Measurements from ENCODE around the gene PORCN.
"Not testable (repeated sequence)": the region's sequence is repeated elsewhere in the genome, so short reads cannot be mapped to it uniquely, and the experiment has no call there.

The PORCN gene

DNA sequence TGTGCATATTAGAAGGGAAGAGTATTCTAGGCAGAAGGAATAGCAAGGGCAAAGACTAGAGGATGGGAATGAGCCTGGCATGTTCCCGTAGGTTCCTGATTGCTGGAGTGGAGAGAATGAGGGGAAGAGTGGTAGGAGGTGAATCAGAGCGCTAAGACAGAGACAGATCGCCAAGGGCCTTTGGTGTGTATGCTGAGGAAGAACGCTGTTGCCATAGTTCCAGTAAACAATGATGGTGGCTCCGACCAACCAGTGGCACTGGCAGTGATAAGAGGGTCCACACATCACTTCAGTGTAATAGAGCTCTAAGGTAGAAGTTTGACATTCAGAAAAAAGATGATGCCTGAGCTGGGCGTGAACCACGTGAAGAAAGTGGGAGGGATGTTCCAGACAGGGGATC is 31.7 kb downstream of the PORCN start:
- DNase-seq (ENCODE audit: low read depth, low spot score), result no peak

DNA sequence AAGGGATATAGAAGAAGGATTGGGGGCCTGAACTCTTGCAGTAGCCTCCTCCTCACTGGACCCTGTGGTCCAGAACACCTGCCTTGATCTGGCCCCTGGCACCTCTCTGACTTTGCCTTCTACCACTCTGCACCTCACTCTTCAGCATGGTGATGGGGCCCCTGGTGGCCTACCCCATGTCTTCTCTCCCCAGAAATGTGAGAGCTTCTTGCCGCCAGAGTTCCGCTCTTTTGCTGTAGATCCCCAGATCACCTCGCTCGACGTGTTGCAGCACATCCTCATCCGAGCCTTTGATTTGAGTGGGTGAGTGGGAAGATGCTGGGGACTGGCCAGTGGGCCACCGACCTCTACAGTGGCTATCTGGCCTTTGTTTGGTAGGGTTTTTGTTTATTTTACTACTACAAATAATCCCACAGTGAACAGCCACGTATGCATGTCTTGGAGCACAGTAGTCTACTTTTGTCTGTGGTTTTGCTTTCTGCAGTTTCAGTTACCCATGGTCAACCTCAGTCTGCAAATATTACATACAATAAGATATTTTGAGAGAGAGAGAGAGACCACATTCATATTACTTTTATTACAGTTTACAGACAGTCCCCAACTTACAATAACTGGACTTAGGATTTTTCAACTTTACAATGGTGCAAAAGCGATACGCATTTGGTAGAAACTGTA is 32.5 kb downstream of the PORCN start:
- DNase-seq (ENCODE audit: low read depth, low spot score), result no peak

DNA sequence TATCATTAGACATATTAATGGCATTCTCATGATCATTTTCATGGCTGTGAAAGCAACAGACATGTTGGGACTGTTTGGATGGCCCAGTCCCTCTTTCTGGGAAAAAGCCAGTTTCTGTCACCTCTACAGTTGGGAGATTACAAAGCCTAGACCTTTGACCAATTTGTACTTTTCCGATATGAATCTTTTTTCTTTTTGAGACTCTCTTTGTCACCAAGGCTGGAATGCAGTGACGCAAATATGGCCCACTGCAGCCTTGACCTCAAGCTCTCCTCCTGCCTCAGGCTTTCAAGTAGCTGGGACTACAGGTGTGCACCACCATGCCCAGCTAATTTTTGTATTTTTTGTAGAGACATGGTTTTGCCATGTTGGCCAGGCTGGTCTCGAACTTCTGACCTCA is 40.1 kb downstream of the PORCN start:
- DNase-seq (ENCODE audit: low read depth, low spot score), result no peak

DNA sequence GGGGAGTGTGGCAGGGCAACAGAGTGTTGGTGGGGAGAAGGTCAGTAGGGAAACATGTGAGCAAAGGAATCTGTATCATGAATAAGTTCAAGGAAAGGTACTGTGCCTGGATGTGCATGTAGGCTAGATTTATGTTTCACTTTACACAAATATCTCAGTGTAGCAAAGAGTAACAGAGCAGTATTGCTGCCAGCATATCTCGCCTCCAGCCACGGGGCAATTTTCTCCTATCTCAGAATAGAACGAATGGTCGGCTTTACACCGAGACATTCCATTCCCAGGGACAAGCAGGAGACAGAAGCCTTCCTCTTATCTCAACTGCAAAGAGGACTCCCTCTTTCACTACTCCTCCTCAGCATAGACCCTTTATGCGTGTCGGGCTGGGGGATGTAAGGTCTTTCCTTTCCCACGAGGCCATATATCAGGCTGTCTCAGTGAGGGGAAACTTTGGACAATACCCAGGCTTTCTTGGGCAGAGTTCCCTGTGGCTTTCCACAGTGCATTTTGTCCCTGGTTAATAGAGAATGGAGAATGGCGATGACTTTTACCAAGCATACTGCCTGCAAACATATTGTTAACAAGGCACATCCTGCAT is 47.0 kb downstream of the PORCN start:
- DNase-seq (ENCODE audit: low read depth, low spot score), result not testable (repeated sequence)

DNA sequence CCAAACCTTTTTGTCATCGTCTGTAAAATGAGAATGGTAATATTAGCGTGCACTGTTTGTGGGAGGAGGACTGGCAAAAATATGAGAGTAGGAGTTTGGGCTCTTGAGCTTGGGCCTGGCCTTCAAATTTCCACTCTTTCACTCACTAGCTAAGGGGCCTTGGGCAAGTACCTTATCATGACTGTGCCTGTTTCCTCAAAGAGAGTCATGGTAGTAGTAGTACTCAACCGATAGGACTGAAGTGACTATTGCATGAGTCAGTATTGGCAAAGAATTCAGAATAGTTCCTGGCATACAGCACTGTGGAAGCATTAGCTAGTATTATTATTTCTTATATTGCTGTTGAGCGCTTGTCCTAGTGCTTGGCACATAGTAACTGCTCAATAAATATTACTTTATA is 49.5 kb downstream of the PORCN start:
- DNase-seq (ENCODE audit: low read depth, low spot score), result no peak

DNA sequence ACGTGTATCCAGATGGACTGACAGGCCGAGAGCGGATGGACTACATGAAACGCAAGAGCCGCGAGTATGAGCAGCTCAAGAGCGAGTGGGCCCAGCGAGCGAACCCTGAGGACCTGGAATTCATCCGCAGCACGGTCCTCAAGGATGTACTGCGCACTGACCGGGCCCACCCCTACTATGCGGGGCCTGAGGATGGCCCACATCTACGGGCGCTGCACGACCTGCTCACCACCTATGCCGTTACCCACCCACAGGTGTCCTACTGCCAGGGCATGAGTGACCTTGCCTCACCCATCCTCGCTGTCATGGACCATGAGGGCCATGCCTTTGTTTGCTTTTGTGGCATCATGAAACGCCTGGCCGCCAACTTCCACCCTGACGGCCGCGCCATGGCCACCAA is 50.8 kb downstream of the PORCN start:
- no peak for DNase-seq (ENCODE audit: low read depth, low spot score)

DNA sequence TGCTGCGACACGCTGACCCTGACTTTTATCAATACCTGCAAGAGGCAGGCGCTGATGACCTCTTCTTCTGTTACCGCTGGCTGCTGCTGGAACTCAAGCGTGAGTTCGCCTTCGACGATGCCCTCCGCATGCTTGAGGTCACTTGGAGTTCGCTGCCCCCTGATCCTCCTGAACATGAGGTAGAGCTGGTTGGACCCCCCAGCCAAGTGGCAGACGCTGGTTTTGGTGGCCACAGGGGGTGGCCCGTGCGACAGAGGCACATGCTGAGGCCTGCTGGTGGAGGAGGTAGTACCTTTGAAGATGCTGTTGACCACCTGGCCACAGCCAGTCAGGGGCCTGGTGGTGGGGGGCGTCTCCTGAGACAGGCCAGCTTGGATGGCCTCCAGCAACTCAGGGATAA is 51.3 kb downstream of the PORCN start:
- DNase-seq (ENCODE audit: low read depth, low spot score), result no peak

DNA sequence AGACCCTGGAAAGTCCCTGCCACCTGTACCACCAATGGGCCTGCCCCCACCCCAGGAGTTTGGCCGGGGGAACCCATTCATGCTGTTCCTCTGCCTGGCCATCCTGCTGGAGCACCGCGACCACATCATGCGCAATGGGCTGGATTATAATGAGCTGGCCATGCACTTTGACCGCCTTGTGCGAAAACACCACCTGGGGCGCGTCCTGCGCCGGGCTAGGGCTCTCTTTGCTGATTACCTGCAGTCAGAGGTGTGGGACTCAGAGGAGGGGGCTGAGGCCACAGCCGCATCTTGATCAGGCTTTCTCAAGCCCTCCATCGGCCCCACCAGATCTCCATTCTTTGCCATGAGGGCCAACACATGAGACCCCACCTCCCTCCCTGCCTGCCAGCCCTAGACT is 51.9 kb downstream of the PORCN start:
- no peak for DNase-seq (ENCODE audit: low read depth, low spot score)

DNA sequence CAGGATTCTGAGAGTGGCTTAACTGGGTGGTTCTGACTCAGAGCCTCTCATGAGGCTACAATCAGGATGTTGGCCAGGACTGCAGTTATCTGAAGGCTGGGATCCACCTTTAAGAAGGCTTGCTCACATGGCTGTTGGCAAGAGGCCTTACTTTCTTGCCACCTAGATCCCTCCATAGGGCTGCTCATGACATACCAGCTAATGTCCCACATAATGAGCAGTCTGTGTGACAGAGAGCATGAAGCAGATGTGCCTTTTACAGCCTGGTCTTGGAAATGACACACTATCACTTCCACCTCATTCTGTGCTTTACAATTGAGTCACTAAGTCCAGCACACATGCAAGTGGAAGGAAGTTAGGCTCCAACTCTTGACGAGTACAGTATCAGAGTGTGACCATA is 61.2 kb downstream of the PORCN start:
- no peak for DNase-seq (ENCODE audit: low read depth, low spot score)
